ENCODE measurements around the gene PCSK6.
"Not testable (repeated sequence)": the region's sequence is repeated elsewhere in the genome, so short reads cannot be mapped to it uniquely, and the experiment has no call there.

Gene PCSK6

DNA sequence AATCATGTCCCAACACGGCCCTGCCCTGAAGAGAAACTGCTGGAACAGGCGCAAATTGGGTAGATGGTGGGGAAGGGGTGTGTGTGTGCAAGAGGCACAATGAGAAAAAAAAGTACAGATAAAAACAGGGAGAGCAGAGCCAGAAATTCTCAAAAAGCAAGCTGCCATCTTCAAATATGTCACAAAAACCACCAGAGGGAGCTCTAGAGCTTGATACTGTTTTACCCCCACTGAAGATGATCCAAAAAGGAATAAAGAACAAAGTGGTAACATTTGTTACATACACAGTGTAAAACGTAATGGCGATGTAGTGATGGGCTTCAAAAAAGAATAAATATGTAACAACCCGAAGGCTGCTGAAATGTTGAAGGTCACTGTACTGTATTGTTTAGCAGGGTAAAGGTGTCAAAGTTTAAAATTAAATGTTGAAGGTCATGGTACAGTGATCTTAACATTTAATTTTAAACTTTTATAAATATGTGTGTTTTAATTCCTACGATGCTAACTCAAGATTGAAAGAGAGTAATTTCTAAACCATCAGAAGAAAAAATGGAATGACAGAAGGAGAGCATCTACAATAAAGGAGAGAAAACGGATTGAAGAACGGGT is 200.5 kb downstream of the PCSK6 start:
- TF ChIP-seq, protein P1, sequence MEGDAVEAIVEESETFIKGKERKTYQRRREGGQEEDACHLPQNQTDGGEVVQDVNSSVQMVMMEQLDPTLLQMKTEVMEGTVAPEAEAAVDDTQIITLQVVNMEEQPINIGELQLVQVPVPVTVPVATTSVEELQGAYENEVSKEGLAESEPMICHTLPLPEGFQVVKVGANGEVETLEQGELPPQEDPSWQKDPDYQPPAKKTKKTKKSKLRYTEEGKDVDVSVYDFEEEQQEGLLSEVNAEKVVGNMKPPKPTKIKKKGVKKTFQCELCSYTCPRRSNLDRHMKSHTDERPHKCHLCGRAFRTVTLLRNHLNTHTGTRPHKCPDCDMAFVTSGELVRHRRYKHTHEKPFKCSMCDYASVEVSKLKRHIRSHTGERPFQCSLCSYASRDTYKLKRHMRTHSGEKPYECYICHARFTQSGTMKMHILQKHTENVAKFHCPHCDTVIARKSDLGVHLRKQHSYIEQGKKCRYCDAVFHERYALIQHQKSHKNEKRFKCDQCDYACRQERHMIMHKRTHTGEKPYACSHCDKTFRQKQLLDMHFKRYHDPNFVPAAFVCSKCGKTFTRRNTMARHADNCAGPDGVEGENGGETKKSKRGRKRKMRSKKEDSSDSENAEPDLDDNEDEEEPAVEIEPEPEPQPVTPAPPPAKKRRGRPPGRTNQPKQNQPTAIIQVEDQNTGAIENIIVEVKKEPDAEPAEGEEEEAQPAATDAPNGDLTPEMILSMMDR (IDR thresholded peaks at IDR 0.05; ENCODE audit: control insufficient read depth, insufficient read depth, low read depth, low read length, missing control alignments) = peak; percentile 57
- H3K4me3 ChIP-seq (ENCODE audit: control insufficient read depth, low read depth, low read length) = no peak overlapping the region
- no peak for DNase-seq (ENCODE audit: low read depth)

DNA sequence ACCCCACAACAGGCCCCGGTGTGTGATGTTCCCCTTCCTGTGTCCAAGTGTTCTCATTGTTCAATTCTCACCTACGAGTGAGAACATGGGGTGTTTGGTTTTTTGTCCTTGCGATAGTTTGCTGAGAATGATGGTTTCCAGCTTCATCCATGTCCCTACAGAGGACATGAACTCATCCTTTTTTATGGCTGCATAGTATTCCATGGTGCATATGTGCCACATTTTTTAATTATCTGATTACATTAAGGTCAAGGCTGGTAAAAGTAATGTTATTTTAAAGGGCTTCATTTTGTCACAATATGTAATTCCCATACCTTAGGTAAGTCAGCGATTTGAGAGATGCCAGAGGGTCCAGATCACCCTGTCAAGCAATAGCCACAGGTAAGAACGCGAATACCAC is 202.2 kb downstream of the PCSK6 start:
- H3K4me3 ChIP-seq (ENCODE audit: control insufficient read depth, low read depth, low read length); DNase-seq (ENCODE audit: low read depth): not testable (repeated sequence)

DNA sequence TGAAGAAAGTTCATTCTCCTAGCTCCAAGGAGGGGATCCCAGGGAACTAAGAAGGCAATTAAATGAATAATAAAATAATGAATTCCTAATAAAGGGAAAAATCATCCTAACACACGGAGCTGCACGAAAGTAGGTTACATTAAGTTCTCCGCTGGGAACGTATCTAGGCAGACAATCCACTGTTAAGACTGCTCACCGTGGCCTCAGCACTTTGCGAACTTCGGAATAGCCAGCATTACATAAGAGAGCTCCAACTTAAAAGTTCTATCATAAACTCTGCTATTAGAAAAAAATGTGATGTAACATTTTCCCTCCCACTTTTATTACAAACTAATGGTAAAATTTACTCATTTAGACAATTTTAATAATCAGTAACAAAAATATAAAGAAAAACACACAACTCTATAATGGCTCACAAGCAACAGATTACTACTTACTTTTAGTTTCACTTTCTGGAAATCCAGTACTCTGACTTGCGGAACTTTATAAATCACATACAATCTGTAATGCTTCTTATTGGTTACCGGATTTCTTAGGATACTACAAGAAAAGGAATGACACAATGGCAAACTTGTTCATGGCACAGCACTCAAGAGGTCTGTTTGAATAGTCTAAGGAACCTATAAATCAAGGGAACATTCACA is 202.9 kb downstream of the PCSK6 start:
- no peak for DNase-seq (ENCODE audit: low read depth)
- TF ChIP-seq, protein P1 (IDR thresholded peaks at IDR 0.05; ENCODE audit: control insufficient read depth, insufficient read depth, low read depth, low read length, missing control alignments) = no peak
- no peak overlapping the region for H3K4me3 ChIP-seq (ENCODE audit: control insufficient read depth, low read depth, low read length)

DNA sequence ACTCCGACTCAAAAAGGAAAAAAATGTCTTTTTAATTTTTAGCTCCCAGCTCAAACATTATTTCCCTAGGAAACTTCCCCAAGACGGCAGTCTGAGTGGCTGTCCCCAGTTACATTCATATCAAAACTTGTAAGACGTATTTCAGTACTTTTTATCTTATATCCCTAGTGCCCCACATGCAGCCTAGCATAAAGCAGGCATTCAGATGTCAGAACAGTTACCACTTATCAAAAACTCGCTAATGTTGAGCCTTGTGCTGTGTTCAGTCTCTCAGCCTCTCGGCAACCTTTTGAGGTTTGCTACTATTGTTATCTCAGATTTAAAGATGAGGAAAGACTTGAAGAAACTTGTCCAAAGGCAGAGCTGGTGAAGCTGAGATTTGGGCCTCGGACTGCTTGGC is 205.6 kb downstream of the PCSK6 start:
- no peak overlapping the region for H3K4me3 ChIP-seq (ENCODE audit: control insufficient read depth, low read depth, low read length)
- DNase-seq (ENCODE audit: low read depth) = no peak
- TF ChIP-seq, protein P1 (IDR thresholded peaks at IDR 0.05; ENCODE audit: control insufficient read depth, insufficient read depth, low read depth, low read length, missing control alignments) = no peak

DNA sequence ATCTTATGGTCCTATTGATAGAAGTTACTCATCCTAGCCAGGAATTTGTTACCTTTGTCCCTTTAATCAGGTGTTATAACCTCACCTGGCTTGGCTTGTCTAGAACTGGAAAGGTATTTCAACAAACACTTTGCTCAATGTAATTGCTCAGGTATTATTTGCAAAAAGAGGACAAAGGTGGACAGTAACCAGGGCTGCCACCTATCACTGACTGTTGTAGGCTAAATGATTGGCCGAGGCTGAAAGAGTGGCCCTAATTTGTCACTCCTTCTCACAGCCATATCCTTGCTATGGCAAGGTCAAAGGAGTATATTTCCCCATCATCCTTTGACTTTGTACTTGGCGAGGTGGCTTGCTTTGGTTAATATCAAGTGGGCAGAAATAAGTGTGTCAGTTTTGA is 209.5 kb downstream of the PCSK6 start:
- DNase-seq (ENCODE audit: low read depth) = no peak
- TF ChIP-seq, protein P1 (IDR thresholded peaks at IDR 0.05; ENCODE audit: control insufficient read depth, insufficient read depth, low read depth, low read length, missing control alignments) = no peak
- no peak overlapping the region for H3K4me3 ChIP-seq (ENCODE audit: control insufficient read depth, low read depth, low read length)

DNA sequence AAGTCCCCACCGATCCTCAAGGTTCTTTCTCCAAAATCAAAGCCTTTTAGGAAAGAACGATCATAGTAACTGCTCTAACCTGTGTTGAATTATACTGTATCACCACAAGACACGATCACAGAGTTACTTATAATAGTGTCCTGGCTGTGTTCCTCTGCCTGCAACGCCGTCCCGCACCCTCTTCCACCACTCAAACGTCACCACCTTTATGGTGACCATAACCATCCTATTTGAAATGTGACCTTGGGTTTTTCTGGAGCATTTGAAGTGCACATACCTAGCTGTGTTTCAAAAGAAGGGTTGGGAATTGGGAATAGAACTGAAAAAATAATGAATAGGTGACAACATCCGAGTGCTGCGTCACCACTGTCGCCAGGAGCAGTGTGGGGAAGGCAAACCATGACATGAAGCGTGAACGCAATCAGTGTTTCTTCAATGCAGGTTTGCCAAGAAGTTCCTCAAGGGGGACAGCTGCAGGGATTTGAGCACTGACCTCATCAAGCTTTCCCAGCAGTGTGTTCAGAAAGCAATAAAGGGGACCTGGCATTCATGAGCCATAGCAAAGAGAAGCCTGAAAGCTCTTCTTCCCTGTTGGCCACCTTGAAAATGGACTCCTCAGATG is 211.5 kb downstream of the PCSK6 start:
- peak overlapping the region; percentile 44 for H3K4me3 ChIP-seq (ENCODE audit: control insufficient read depth, low read depth, low read length)
- DNase-seq (ENCODE audit: low read depth) = no peak
- TF ChIP-seq, protein P1 (IDR thresholded peaks at IDR 0.05; ENCODE audit: control insufficient read depth, insufficient read depth, low read depth, low read length, missing control alignments) = no peak
